Panc1 (cell line): ENCODE results near the gene CEND1. TPM values are rescaled to one million over a fixed set of nuclear protein-coding genes. Genes with fewer than 3 reads are reported as not detected.

Source experiments
- ATAC-seq: fragments of 200-7000 bp; cut with Tn5 transposase; 2 replicates; pipeline ENCODE4 v1.9.1; 2020; ENCODE audit warnings: mild to moderate bottlenecking, moderate library complexity
- BruUV-seq: library from RNA; stranded (reverse); fragments of 400-500 nt; replicated peaks from 2 replicates; lab custom pipeline; 2021; lab: Mats Ljungman, UMichigan
- CTCF ChIA-PET: fragments of 300-600 bp; sonication (Branson Sonifier 250); formaldehyde crosslinking; loops from one replicate; lab custom pipeline; 2022; ENCODE audit warnings: antibody characterized with exemption; lab: Charles Lee
- POLR2A ChIA-PET: fragments of 300-600 bp; sonication (Branson Sonifier 250); formaldehyde crosslinking; loops from one replicate; lab custom pipeline; 2022; ENCODE audit warnings: antibody characterized with exemption; lab: Charles Lee
- DNase-seq: peaks from one replicate; pipeline ENCODE4 v3.0.0-alpha.2; 2010; ENCODE audit warnings: low read depth, low spot score
- H3K27ac ChIP-seq: 2 replicates; pipeline ENCODE4 v1.5.1; 2011; ENCODE audit warnings: mild to moderate bottlenecking, low read length, inconsistent platforms
- H3K27me3 ChIP-seq: fragments of 200-500 bp; sonication (Bioruptor generic); 2 replicates; pipeline ENCODE4 v1.6.0; 2014; ENCODE audit warnings: low read length, inconsistent platforms; ENCODE audit not compliant: control insufficient read depth, insufficient read depth
- H3K36me3 ChIP-seq: fragments of 200-500 bp; sonication (Bioruptor generic); 2 replicates; pipeline ENCODE4 v1.5.1; 2014; ENCODE audit warnings: inconsistent platforms, mild to moderate bottlenecking, low read length, moderate library complexity; ENCODE audit not compliant: control insufficient read depth, insufficient read depth
- H3K4me1 ChIP-seq: 2 replicates; pipeline ENCODE4 v1.5.1; 2011; ENCODE audit warnings: inconsistent platforms, mild to moderate bottlenecking, low read length, moderate library complexity; ENCODE audit not compliant: control insufficient read depth, insufficient read depth
- H3K4me3 ChIP-seq, 2 experiments: 2 replicates each; pipeline ENCODE4 v1.5.1; 2011 to 2012; ENCODE audit warnings: low read depth in 2 of 2, low read length in 2 of 2, mild to moderate bottlenecking in 2 of 2, inconsistent platforms in 1 of 2, moderate library complexity in 1 of 2
- H3K9me3 ChIP-seq: fragments of 200-500 bp; sonication (Bioruptor generic); 2 replicates; pipeline ENCODE4 v1.5.1; 2014; ENCODE audit warnings: low read depth, mild to moderate bottlenecking, inconsistent platforms, low read length, moderate library complexity; ENCODE audit not compliant: control insufficient read depth, insufficient read depth
- CTCF ChIP-seq: fragments of 450-650 bp; IDR thresholded peaks from 2 replicates; pipeline ENCODE4 v1.5.1; 2017; ENCODE audit warnings: mild to moderate bottlenecking
- POLR2AphosphoS5 ChIP-seq: IDR thresholded peaks from 2 replicates; pipeline ENCODE4 v1.6.1; 2012; ENCODE audit warnings: mild to moderate bottlenecking, low read depth, low read length, moderate library complexity
- REST ChIP-seq, 2 experiments: IDR thresholded peaks; 2 replicates each; pipeline ENCODE4 v1.6.1; 2011 to 2012; ENCODE audit warnings: low read depth in 2 of 2, control low read depth in 1 of 2, low read length in 1 of 2, mild to moderate bottlenecking in 1 of 2, moderate library complexity in 1 of 2; ENCODE audit not compliant: insufficient read depth in 1 of 2
- SIN3A ChIP-seq: IDR thresholded peaks from 2 replicates; pipeline ENCODE4 v1.6.1; 2012; ENCODE audit warnings: low read depth, mild to moderate bottlenecking, low read length, moderate library complexity, borderline replicate concordance; ENCODE audit not compliant: insufficient read depth
- TCF7L2 ChIP-seq: IDR thresholded peaks from 2 replicates; pipeline ENCODE4 v1.6.1; 2011; ENCODE audit warnings: mild to moderate bottlenecking, low read depth, low read length, inconsistent platforms
- in situ Hi-C: cut with HindIII; loops from 2 replicates; pipeline ENCODE4 v1.10.0; 2016; ENCODE audit warnings: low sequenced_read_pairs, low pct_unique_long_range_greater_than_20kb
- intact Hi-C: fragments of 100-400 bp; cut with micrococcal nuclease; formaldehyde crosslinking; loops from one replicate; pipeline ENCODE4 v1.10.0; 2022; ENCODE audit not compliant: unreplicated experiment
- total RNA-seq: library from RNA; stranded (reverse); gene quantifications from one replicate; pipeline ENCODE4 v1.2.1, GENCODE V29; 2021; ENCODE audit not compliant: unreplicated experiment

The CEND1 gene
- total RNA-seq, 1 experiment from 2014 or later: 15.9 TPM

GRCh38 chr11:804599-804964, 14.7 kb upstream of the CEND1 start:
- CTCF ChIA-PET: interaction anchor here (1.5 kb wide), 1 partner anchor 43 kb away, joined by 3 read pairs; no protein-coding TSS in a partner anchor
- ATAC-seq (no peak), DNase-seq (no peak)
- intact Hi-C loops (no loop called here), in situ Hi-C loops (no loop called here)
- TF ChIP-seq CTCF: no peak
- no peak; the same call in 1 of the 2 replicates for TF ChIP-seq POLR2AphosphoS5
- TF ChIP-seq TCF7L2: no peak
- TF ChIP-seq SIN3A: no peak; the same call in 1 of the 2 replicates
- TF ChIP-seq REST (IDR thresholded peaks at IDR 0.05; ENCODE audit: insufficient read depth in 1 of 2, low read depth in 2 of 2, low read length in 1 of 2): no peak
- POLR2A ChIA-PET: interaction anchor here (1.0 kb wide), 1 partner anchor 55 kb away, joined by 3 read pairs; no protein-coding TSS in a partner anchor
- Histone ChIP-seq H3K27me3 (no peaks in the 10 kb centered on the region), H3K9me3 (no peaks in the 10 kb centered on the region), H3K4me3 (peak overlapping the region; percentile 58 to 67), H3K4me1 (peaks cover 37% of the 10 kb centered on the region), H3K36me3 (no peaks in the 10 kb centered on the region), H3K27ac (peak overlapping the region; percentile 92)
- no TSS peak for BruUV-seq

GRCh38 chr11:803770-804598, 14.1 kb upstream of the CEND1 start:
- no peaks in the 10 kb centered on the region for H3K9me3 ChIP-seq
- peaks cover 43% of the 10 kb centered on the region for H3K4me1 ChIP-seq
- TF ChIP-seq CTCF (no peak), REST (IDR thresholded peaks at IDR 0.05; ENCODE audit: insufficient read depth in 1 of 2, low read depth in 2 of 2, low read length in 1 of 2) (no peak), POLR2AphosphoS5 (no peak), TCF7L2 (no peak), SIN3A (no peak)
- ATAC-seq (no peak), DNase-seq (no peak)
- H3K4me3 ChIP-seq: peak overlapping the region; percentile 58 to 67
- no TSS peak for BruUV-seq
- CTCF ChIA-PET: interaction anchor here (1.5 kb wide), 1 partner anchor 43 kb away, joined by 3 read pairs; no protein-coding TSS in a partner anchor
- peak overlapping the region; percentile 92 for H3K27ac ChIP-seq
- intact Hi-C loops: no loop called here
- in situ Hi-C loops: no loop called here
- POLR2A ChIA-PET: interaction anchor here (1.0 kb wide), 1 partner anchor 56 kb away, joined by 3 read pairs; no protein-coding TSS in a partner anchor
- H3K36me3 ChIP-seq: no peaks in the 10 kb centered on the region
- no peaks in the 10 kb centered on the region for H3K27me3 ChIP-seq
